LNCaP clone FGC (cell line): ENCODE data around the gene SCIN.
"Not testable (repeated sequence)": the region's sequence is repeated elsewhere in the genome, so short reads cannot be mapped to it uniquely, and the experiment has no call there.

Source experiments
- DNase-seq: peaks from one replicate; pipeline ENCODE4 v3.0.0-alpha.2; 2011; ENCODE audit warnings: low read depth
- H3K4me3 ChIP-seq: 2 replicates; pipeline ENCODE4 v1.5.1; 2011; ENCODE audit warnings: mild to moderate bottlenecking, low read depth, low read length, control low read depth
- TF ChIP-seq, protein P1 (sequence below): IDR thresholded peaks from 2 replicates; pipeline ENCODE4 v1.5.1; 2012; ENCODE audit warnings: mild to moderate bottlenecking; ENCODE audit not compliant: control insufficient read depth, insufficient read depth; ENCODE audit errors: extremely low read depth

SCIN gene

GRCh38 chr7:12554351-12554750, 16.2 kb upstream of the SCIN start:
- H3K4me3 ChIP-seq: no peak overlapping the region
- DNase-seq: no peak
- TF ChIP-seq, protein P1, sequence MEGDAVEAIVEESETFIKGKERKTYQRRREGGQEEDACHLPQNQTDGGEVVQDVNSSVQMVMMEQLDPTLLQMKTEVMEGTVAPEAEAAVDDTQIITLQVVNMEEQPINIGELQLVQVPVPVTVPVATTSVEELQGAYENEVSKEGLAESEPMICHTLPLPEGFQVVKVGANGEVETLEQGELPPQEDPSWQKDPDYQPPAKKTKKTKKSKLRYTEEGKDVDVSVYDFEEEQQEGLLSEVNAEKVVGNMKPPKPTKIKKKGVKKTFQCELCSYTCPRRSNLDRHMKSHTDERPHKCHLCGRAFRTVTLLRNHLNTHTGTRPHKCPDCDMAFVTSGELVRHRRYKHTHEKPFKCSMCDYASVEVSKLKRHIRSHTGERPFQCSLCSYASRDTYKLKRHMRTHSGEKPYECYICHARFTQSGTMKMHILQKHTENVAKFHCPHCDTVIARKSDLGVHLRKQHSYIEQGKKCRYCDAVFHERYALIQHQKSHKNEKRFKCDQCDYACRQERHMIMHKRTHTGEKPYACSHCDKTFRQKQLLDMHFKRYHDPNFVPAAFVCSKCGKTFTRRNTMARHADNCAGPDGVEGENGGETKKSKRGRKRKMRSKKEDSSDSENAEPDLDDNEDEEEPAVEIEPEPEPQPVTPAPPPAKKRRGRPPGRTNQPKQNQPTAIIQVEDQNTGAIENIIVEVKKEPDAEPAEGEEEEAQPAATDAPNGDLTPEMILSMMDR: no peak

DNA sequence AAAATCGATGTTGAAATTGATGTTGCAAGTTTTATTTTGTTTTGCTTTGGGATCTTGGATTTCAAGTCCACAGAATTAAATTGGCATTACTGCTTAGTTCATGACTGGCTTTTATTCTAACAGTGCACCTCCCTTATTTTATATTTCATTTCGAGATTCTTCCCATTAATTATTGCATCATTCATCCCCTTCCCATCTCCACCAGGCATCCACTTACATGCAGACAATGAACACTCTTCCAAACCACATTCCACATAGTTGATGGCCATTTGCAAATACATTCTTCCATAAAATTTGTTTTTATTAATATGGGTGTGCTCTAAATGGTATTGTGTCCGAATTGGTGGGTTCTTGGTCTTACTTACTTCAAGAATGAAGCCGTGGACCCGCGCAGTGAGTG, 15.6 kb upstream of the SCIN start:
- TF ChIP-seq, protein P1: no peak
- no peak overlapping the region for H3K4me3 ChIP-seq
- no peak for DNase-seq

DNA sequence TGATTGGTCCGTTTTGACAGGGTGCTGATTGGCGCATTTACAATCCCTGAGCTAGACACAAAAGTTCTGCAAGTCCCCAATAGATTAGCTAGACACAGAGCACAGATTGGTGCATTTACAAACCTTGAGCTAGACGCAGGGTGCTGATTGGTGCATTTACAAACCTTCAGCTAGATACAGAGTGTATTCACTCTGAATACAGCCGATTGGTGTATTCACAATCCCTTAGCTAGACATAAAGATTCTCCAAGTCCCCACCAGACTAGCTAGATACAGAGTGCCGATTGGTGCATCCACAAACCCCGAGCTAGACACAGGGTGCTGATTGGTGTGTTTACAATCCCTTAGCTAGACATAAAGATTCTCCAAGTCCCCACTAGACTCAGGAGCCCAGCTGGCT, 14.8 kb upstream of the SCIN start:
- DNase-seq, H3K4me3 ChIP-seq: not testable (repeated sequence)

- not testable (repeated sequence) for DNase-seq, H3K4me3 ChIP-seq
These were observed 14.3 kb upstream of the SCIN start for GRCh38 chr7:12556139-12556792.

DNA sequence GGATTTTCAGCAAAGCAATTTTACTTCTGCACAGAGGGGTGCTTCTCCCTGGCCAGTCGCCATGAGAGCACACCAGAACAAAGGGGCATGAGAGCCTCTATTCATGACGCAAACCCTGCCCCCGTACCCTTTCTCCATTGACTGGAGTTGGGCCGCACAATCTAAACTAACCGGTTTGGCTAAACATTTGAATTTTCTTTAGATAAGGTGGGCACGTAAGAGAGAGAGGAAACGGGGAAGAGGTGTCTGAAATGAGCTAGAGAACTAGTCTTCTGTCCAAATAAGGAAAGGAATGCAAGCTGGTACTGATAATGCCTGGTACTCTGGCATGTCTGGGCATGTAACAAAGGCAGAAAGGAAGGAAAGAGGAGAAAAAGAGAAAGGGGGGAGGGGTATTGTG, 13.2 kb upstream of the SCIN start:
- TF ChIP-seq, protein P1: no peak
- no peak for DNase-seq
- H3K4me3 ChIP-seq: no peak overlapping the region

- no peak for DNase-seq
- TF ChIP-seq, protein P1: no peak
- no peak overlapping the region for H3K4me3 ChIP-seq
These were observed 5.3 kb upstream of the SCIN start for GRCh38 chr7:12564996-12565764.

DNA sequence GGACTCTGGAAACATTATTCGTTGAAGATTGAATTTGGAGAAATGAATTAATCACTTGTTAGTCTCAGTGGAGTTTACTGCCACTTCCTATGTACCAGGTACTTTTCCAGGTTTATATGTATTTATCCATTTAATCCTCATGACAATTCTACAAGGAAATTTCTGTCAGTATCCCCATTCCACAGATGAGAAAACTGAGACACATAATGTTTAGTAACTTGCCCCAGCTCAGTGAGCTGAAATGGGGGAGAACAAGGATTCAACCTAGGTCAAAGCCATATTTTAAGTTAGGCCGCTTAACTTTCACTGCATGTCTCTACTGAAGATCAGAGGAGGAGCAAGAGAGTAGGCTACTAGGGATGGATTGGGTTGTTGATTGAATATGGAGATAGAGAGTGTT, 4.6 kb upstream of the SCIN start:
- H3K4me3 ChIP-seq: no peak overlapping the region
- TF ChIP-seq, protein P1: no peak
- no peak for DNase-seq

- no peak for DNase-seq
- H3K4me3 ChIP-seq: no peak overlapping the region
- TF ChIP-seq, protein P1: no peak
These were observed 3.5 kb upstream of the SCIN start for GRCh38 chr7:12567015-12567414.
